Posterior vena cava (tissue), 2 donors: ENCODE measurements around the gene CDKAL1. TPM values are rescaled to one million over a fixed set of nuclear protein-coding genes. Genes with fewer than 3 reads are reported as not detected.

Source experiments
- DNase-seq: peaks from one replicate; pipeline ENCODE4 v3.0.0-alpha.2; 2020; ENCODE audit warnings: low spot score
- intact Hi-C, 2 donors: fragments of 100-400 bp; cut with DNase I; formaldehyde crosslinking; loops; one replicate each; pipeline versions ENCODE4 v1.14.1 to v1.14.2; 2022 to 2023
- total RNA-seq, 2 donors: library from RNA; stranded (reverse); fragmentation: NEBNext Ultra II Directional; extraction: Animal tissue kit (Norgen Biotek cat#: 25700); gene quantifications; one replicate each; pipeline ENCODE4 v1.2.1, GENCODE V29; 2021
- donor health status: DM: yes; HTN: yes; CAD: no.
- donor health status: DM: yes; HTN: yes; CAD: no.

CDKAL1 gene
- total RNA-seq, 2 donors from 2014 or later, result 13.1 TPM

DNA sequence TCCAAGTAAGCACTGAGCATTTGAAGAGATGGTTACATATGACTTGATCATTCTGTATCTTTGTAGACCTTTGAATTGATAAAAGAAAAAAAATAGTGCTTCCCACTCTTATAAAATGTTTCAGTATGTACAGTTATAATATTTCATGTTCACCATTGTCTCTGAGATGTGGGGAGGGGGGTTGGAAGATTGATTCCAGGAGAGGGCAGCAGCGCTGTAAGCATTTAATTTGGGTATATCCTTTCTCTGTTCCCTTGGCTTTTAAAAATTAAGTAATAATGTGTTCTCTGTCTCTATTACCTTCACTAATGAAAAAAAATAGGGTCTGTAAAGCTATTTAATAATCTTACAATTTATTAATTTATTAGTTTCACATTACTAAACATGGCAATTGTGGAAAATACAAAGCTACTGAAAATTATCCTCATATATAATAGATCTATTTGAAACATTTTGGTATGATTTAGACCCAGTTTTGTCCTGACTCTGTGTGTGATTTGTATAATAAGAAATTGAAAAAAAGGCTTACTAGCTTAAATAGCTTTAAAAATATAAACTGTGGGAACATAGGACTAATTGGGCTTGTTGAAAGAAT is 341.2 kb downstream of the CDKAL1 start:
- intact Hi-C loops, result no loop called here
- no peak for DNase-seq

DNA sequence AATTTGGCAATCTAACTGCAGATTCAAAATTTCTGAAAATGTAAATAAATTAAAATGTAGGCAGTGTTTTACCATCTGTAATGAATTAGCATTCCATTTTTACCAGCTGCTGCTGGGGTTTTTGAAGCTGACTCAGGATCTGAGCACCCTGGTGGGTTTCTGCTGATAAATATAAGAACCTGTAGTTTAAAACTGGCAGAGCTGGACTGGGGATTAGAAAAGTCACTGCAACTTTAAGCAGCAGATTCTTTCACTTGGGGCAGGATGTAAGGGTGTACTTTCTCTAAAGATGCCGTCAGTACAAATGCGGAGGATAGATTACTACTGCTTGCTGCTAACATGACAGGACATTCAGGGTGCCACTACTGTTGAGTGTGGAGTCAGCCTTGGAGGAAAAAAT is 341.8 kb downstream of the CDKAL1 start:
- intact Hi-C loops, result no loop called here
- no peak for DNase-seq

- intact Hi-C loops, result no loop called here
- no peak for DNase-seq
Measured at GRCh38 chr6:20876561-20876960, 342.3 kb downstream of the CDKAL1 start.

GRCh38 chr6:20877008-20877937 is 343.0 kb downstream of the CDKAL1 start:
- intact Hi-C loops, result no loop called here
- no peak for DNase-seq

DNA sequence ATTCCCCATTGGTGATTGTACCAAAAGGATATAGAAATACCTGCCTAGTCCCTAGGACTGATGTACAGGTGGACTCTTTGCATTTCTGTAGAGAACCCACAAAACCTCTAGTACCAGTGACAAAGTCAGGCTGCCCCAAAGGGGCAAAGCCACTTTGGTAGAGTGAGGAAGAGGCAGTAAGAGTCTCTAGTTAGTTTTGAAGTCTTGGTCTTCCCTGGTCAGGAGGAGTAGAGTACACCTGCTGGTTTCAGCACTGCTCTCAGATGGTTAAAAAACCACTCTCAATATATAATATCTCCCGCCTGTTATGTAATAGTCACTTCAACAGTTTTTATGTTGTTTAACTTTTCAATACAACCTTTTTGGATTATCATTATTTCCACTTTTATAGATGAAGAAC is 344.9 kb downstream of the CDKAL1 start:
- intact Hi-C loops, result no loop called here

DNA sequence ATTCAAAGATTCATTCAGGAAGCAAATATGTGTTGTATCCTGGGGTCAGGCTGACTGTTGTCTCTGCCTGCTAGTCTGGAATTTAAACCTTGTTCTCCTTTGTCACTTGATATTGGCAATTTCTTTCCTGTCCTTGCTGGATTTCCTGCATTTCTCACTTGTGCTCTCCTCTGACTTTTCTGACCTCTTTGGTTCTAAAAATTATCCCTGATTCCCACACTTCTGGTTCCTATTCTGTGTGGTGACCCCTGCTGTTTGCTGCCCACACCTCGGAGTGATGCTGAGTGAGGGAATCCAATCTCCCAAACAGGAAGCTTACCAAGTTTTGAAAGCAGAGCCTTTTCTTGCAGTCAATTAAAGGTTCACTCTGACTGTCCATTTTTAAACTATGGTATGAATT is 345.3 kb downstream of the CDKAL1 start:
- intact Hi-C loops, result no loop called here
- no peak for DNase-seq

More for the DNA sequence above, 344.9 kb downstream of the CDKAL1 start:
- no peak for DNase-seq

DNA sequence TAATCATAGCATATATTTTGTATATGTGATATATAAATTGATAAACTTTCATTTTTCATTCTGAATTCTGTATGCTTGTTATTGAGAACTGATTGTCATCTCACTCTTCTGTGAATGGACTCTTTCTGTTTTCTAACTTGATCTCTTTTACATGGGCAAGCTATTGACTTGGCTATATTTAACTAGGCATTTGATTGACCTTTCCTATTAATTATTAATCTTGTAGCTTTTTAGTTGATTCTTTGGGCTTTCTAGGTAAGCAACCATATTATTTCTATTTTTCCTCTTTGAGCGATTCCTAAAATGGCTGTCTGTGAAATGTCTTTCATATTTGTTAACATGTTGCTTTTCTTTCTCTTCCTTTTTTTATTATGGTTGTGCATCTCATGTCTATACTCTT is 347.1 kb downstream of the CDKAL1 start:
- DNase-seq, result no peak
- intact Hi-C loops, result no loop called here

DNA sequence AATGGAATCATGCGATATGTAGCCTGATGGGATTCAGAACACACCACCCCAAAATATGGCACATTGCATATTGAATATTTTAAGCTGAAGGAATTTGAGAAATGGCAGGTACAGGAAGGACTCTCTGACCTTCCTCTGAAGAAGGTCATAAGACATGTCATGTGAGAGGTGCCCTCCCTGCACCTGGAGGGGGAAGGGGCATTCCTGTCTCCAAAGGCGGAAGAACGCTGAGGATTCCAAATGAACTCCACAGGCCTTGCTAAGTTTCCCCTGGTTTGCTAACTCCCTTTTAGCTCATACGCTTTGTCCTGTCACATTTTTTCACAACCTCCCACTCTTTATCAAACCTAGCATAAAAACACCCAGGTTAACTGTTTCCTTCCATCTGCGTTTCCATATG is 347.8 kb downstream of the CDKAL1 start:
- intact Hi-C loops, result no loop called here
- no peak for DNase-seq

DNA sequence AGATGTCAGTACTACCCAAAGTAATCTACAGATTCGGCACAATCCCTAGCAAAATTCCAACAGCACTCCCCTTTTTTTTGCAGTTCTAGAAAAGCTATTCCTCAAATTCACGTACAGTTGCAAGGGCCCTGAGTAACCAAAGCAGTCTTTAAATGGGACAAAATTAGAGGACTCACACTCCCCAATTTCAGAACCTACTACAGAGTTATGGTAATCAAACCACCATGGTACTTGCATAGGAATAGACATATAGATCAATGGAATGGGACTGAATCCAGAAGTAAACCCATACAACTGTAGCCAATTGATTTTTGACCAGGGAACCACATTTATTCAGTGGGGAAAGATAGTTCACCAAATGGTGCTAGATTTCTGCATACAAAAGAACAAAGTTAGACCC is 350.8 kb downstream of the CDKAL1 start:
- intact Hi-C loops, result no loop called here
- no peak for DNase-seq

DNA sequence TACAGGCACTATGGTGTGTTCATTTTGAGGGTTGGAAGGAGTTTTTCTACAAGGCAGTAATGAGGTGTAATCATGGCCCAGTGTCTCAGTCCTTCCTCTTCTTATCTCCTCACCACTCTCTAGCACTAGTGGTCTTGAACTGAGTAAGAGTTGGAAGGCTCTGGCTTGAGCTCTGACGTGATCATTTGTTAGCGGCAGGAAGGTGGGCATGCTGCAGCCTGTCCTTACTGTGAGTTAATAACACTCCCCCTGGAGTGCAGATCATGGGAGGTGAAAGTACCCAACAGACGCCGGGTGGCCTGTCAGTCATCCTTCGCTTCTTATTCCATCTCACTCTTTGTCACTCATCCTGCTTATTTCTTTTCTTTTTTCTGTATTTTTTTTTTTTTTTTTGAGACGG is 356.9 kb downstream of the CDKAL1 start:
- DNase-seq, result no peak

GRCh38 chr6:20892365-20892764 is 358.1 kb downstream of the CDKAL1 start:
- no peak for DNase-seq
- intact Hi-C loops, result no loop called here

More for the DNA sequence above, 356.9 kb downstream of the CDKAL1 start:
- intact Hi-C loops, result no loop called here

DNA sequence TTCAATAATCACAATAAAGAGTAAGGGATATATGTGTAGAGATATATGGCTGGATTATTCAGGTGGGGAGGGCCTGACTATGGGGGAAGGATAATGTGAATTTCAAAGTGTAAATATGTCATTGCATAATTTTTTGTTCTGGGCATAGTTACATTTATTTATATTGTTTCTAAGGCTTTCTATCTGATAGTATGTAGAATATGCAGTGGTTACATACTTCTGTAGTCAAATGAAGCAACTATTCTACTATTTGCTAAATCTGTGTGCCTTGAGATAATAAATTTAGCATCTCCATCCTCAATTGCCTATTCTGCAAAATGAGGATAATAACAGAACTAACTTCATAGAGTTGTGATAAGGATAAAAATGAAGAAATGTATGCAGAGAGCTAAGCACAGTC is 359.2 kb downstream of the CDKAL1 start:
- intact Hi-C loops, result no loop called here
- DNase-seq, result no peak

DNA sequence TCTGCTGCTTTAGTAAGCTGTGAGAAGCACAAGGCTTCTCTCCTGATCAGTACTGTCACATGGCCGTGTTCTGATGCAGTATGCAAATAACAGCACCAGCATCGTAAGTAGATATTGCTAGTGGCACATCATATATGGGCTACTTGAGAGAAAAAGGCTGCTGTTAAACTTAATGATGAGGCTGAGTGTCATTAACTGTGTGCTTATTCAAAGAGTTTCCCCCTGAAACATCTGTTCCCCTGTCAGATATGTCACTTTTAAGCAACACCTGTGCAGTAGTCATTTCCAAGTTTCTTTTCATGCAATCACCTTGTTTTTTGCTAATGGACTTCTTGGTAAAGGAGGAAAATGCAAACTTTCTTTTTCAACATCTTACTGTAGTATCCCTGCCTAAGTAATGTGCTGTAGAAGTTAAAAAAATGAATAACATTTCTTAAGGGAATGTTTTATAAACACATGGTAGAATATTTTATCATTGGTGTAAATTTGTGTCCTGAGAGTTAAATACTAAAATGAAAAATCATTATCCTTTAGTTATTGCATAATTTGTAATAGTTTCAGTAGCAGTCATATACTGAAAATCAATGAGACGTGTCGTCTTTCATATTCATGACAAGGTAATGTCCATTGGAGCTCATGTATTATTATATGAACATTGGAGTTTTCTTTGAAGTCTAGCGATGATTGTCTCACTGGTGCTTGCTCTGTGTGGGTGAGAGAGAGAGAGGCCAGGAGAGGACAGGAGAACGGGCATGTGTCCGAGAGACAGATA is 366.3 kb downstream of the CDKAL1 start:
- no peak for DNase-seq
- intact Hi-C loops, result no loop called here

DNA sequence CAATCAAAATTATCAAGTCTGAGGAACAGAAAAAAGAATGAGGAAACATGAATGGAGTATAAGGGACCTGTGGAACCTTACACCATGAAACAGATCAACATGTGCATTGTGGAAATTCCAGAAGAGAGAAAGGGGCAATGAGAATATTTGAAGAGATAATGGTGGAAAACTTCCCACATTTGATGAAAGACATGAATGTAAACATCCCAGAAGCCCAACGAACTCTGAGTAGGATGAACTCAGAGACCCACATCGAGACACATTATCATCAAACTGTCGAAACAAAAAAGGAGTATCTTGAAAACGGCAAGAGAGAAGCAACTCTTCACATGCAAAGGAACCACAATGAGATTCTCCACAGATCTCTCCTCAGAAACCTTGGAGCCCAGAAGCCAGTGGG is 371.1 kb downstream of the CDKAL1 start:
- no peak for DNase-seq
- intact Hi-C loops, result no loop called here

- DNase-seq, result no peak
- intact Hi-C loops, result no loop called here
Measured at GRCh38 chr6:20906945-20907344, 372.7 kb downstream of the CDKAL1 start.

DNA sequence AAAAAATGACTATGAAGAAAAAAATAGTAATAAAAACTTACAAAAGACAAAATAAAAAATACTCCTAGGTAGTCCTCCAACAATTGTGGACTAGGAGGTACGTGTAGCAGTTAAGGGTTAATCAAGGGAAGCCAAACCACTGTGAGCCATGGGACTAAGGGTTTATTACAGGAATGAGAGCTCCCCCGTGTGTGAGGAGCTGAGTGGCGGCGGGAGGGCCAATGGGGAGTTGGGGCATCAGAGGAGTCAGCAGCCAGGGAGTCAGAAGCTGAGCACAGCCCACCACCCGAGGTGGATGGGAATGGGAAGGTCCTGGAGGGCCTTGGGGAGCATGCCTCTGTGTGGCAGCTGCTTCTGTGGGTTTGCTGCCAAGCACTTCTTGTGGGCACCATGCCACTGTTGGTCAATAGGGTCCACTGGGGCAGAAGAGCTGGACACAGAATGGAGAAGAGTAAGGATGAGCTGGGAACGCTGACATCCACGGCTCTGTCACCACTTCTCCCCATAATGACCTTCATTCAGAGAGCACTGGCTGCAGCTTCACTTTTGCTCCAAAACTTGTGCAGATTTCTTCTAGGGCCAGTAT is 373.3 kb downstream of the CDKAL1 start:
- DNase-seq, result no peak
- intact Hi-C loops, result no loop called here

- intact Hi-C loops, result no loop called here
Measured at GRCh38 chr6:20909621-20910020, 375.4 kb downstream of the CDKAL1 start.

GRCh38 chr6:20911712-20912111 is 377.5 kb downstream of the CDKAL1 start:
- intact Hi-C loops, result no loop called here
- no peak for DNase-seq

More at GRCh38 chr6:20909621-20910020, 375.4 kb downstream of the CDKAL1 start:
- DNase-seq, result no peak

- no peak for DNase-seq
- intact Hi-C loops, result no loop called here
Measured at GRCh38 chr6:20915156-20915555, 380.9 kb downstream of the CDKAL1 start.

GRCh38 chr6:20915626-20916025 is 381.4 kb downstream of the CDKAL1 start:
- DNase-seq, result no peak
- intact Hi-C loops, result no loop called here
